ENCODE results near the gene MON1B. TPM values are rescaled to one million over a fixed set of nuclear protein-coding genes. Genes with fewer than 3 reads are reported as not detected.

The MON1B gene
- total and polyA plus RNA-seq, 9 of the 15 experiments (the other 6 are each of a cell fraction or from before 2014, with no cell fraction given), result 5.0 to 66.0 (median 12.6) TPM

- TF ChIP-seq MNT (conservative IDR thresholded peaks at IDR 0.05), result peak in 1 of 2 experiments; percentile 47; a peak in 3 of 4 replicates
- peak; percentile 56; the same call in 1 of the 2 replicates for TF ChIP-seq EHMT2 (IDR thresholded peaks at IDR 0.05)
- no peak for TF ChIP-seq RAD51 (IDR thresholded peaks at IDR 0.05; ENCODE audit: borderline replicate concordance, low read depth)
- no peak for TF ChIP-seq PURB (CRISPR knock-in tag; IDR thresholded peaks at IDR 0.05; ENCODE audit: low read depth)
- no peak for TF ChIP-seq ZNF143 (CRISPR knock-in tag; IDR thresholded peaks at IDR 0.05)
- no peak for TF ChIP-seq STAT6 (CRISPR knock-in tag; IDR thresholded peaks at IDR 0.05)
- TF ChIP-seq CXXC5 (CRISPR knock-in tag; IDR thresholded peaks at IDR 0.05), result no peak
- TF ChIP-seq PRPF4 (IDR thresholded peaks at IDR 0.05; ENCODE audit: insufficient read depth, low read depth, low read length, poor library complexity, severe bottlenecking), result no peak
- TF ChIP-seq MYNN (IDR thresholded peaks at IDR 0.05), result no peak
- TF ChIP-seq MYNN (CRISPR knock-in tag; IDR thresholded peaks at IDR 0.05), result no peak
- no peak for TF ChIP-seq GTF2A2 (tag; IDR thresholded peaks at IDR 0.05)
- TF ChIP-seq ZNF24 (IDR thresholded peaks at IDR 0.05), result no peak
- 0 out of 2 replicates have a peak, but pooled peaks have one; percentile 5 for TF ChIP-seq CREM (IDR thresholded peaks at IDR 0.05; ENCODE audit: low read depth)
- no peak for TF ChIP-seq NFATC3 (IDR thresholded peaks at IDR 0.05)
- TF ChIP-seq GABPB2 (CRISPR knock-in tag; conservative IDR thresholded peaks at IDR 0.05), result no peak
- TF ChIP-seq POLR3A (IDR thresholded peaks at IDR 0.05; ENCODE audit: borderline replicate concordance, extremely low read depth, insufficient read depth, insufficient read length), result no peak
- no peak for TF ChIP-seq HNRNPUL1 (IDR thresholded peaks at IDR 0.05; ENCODE audit: low read length)
- no peak for TF ChIP-seq RBM17 (IDR thresholded peaks at IDR 0.05; ENCODE audit: borderline replicate concordance, low read depth, low read length)
- TF ChIP-seq RBM14 (IDR thresholded peaks at IDR 0.05; ENCODE audit: borderline replicate concordance, insufficient read depth, low read depth, low read length), result no peak
- no peak for TF ChIP-seq SMAD3 (CRISPR knock-in tag; conservative IDR thresholded peaks at IDR 0.05)
- TF ChIP-seq, protein P1, sequence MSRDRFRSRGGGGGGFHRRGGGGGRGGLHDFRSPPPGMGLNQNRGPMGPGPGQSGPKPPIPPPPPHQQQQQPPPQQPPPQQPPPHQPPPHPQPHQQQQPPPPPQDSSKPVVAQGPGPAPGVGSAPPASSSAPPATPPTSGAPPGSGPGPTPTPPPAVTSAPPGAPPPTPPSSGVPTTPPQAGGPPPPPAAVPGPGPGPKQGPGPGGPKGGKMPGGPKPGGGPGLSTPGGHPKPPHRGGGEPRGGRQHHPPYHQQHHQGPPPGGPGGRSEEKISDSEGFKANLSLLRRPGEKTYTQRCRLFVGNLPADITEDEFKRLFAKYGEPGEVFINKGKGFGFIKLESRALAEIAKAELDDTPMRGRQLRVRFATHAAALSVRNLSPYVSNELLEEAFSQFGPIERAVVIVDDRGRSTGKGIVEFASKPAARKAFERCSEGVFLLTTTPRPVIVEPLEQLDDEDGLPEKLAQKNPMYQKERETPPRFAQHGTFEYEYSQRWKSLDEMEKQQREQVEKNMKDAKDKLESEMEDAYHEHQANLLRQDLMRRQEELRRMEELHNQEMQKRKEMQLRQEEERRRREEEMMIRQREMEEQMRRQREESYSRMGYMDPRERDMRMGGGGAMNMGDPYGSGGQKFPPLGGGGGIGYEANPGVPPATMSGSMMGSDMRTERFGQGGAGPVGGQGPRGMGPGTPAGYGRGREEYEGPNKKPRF (IDR thresholded peaks at IDR 0.05; ENCODE audit: low read depth, low read length), result no peak
- no peak for TF ChIP-seq FIP1L1 (IDR thresholded peaks at IDR 0.05; ENCODE audit: low read depth, low read length, poor library complexity, severe bottlenecking)
- no peak for TF ChIP-seq ZNF274 (IDR thresholded peaks at IDR 0.05; ENCODE audit: borderline replicate concordance, low read depth, low read length)
Measured at GRCh38 chr16:77191259-77191969, 424 bp downstream of the MON1B start (continued).

Measured in K562 (cell line).